ENCODE measurements around the gene MORN5.

Gene MORN5

GRCh38 chr9:122183501-122183900, 23.8 kb downstream of the MORN5 start:
- H3K4me3 Mint-ChIP-seq, result no peak overlapping the region
- peaks cover 9% of the 10 kb centered on the region for H3K27me3 Mint-ChIP-seq
- no peaks in the 10 kb centered on the region for H3K9me3 Mint-ChIP-seq
- no peaks in the 10 kb centered on the region for H3K36me3 Mint-ChIP-seq (ENCODE audit: low read depth)
- ATAC-seq, result no peak
- H3K27ac Mint-ChIP-seq, result no peak overlapping the region
- no peaks in the 10 kb centered on the region for H3K4me1 Mint-ChIP-seq
- no peak for DNase-seq

GRCh38 chr9:122184551-122184950, 24.8 kb downstream of the MORN5 start:
- ATAC-seq (no peak), DNase-seq (no peak)
- no peaks in the 10 kb centered on the region for H3K4me1 Mint-ChIP-seq
- no peak overlapping the region for H3K27ac Mint-ChIP-seq
- no peaks in the 10 kb centered on the region for H3K9me3 Mint-ChIP-seq
- peaks cover 9% of the 10 kb centered on the region for H3K27me3 Mint-ChIP-seq
- no peak overlapping the region for H3K4me3 Mint-ChIP-seq
- H3K36me3 Mint-ChIP-seq (ENCODE audit: low read depth), result no peaks in the 10 kb centered on the region

GRCh38 chr9:122186301-122186700, 26.6 kb downstream of the MORN5 start:
- no peak for DNase-seq
- H3K9me3 Mint-ChIP-seq, result no peaks in the 10 kb centered on the region
- no peak overlapping the region for H3K4me3 Mint-ChIP-seq
- H3K36me3 Mint-ChIP-seq (ENCODE audit: low read depth), result no peaks in the 10 kb centered on the region
- no peak overlapping the region for H3K27ac Mint-ChIP-seq
- ATAC-seq, result no peak
- no peaks in the 10 kb centered on the region for H3K4me1 Mint-ChIP-seq
- H3K27me3 Mint-ChIP-seq, result peaks cover 9% of the 10 kb centered on the region

- Mint-ChIP-seq H3K27me3 (peaks cover 9% of the 10 kb centered on the region), H3K4me1 (no peaks in the 10 kb centered on the region), H3K27ac (no peak overlapping the region), H3K4me3 (no peak overlapping the region), H3K9me3 (no peaks in the 10 kb centered on the region), H3K36me3 (ENCODE audit: low read depth) (no peaks in the 10 kb centered on the region)
- ATAC-seq, result no peak
- no peak for DNase-seq
Observed at GRCh38 chr9:122186777-122187470, 27.2 kb downstream of the MORN5 start.

- no peaks in the 10 kb centered on the region for H3K4me1 Mint-ChIP-seq
Observed at GRCh38 chr9:122188369-122188768, 28.7 kb downstream of the MORN5 start.

GRCh38 chr9:122190597-122191381, 31.1 kb downstream of the MORN5 start:
- DNase-seq, result no peak
- no peaks in the 10 kb centered on the region for H3K4me1 Mint-ChIP-seq
- no peak for ATAC-seq
- no peaks in the 10 kb centered on the region for H3K36me3 Mint-ChIP-seq (ENCODE audit: low read depth)
- no peak overlapping the region for H3K27ac Mint-ChIP-seq
- H3K27me3 Mint-ChIP-seq, result no peaks in the 10 kb centered on the region
- no peak overlapping the region for H3K4me3 Mint-ChIP-seq
- no peaks in the 10 kb centered on the region for H3K9me3 Mint-ChIP-seq

More at GRCh38 chr9:122188369-122188768, 28.7 kb downstream of the MORN5 start:
- Mint-ChIP-seq H3K4me3 (no peak overlapping the region), H3K27me3 (peaks cover under 1% of the 10 kb centered on the region), H3K9me3 (no peaks in the 10 kb centered on the region), H3K27ac (no peak overlapping the region), H3K36me3 (ENCODE audit: low read depth) (no peaks in the 10 kb centered on the region)
- ATAC-seq (no peak), DNase-seq (no peak)

GRCh38 chr9:122191584-122191983, 31.9 kb downstream of the MORN5 start:
- no peaks in the 10 kb centered on the region for H3K36me3 Mint-ChIP-seq (ENCODE audit: low read depth)
- H3K27ac Mint-ChIP-seq, result no peak overlapping the region
- H3K4me1 Mint-ChIP-seq, result no peaks in the 10 kb centered on the region
- no peaks in the 10 kb centered on the region for H3K27me3 Mint-ChIP-seq
- no peak overlapping the region for H3K4me3 Mint-ChIP-seq
- H3K9me3 Mint-ChIP-seq, result no peaks in the 10 kb centered on the region
- DNase-seq (no peak), ATAC-seq (no peak)

- Mint-ChIP-seq H3K4me3 (no peak overlapping the region), H3K27me3 (no peaks in the 10 kb centered on the region), H3K27ac (no peak overlapping the region), H3K9me3 (no peaks in the 10 kb centered on the region), H3K36me3 (ENCODE audit: low read depth) (no peaks in the 10 kb centered on the region), H3K4me1 (no peaks in the 10 kb centered on the region)
- no peak for ATAC-seq
- DNase-seq, result no peak
Observed at GRCh38 chr9:122192261-122192875, 32.7 kb downstream of the MORN5 start.

- no peaks in the 10 kb centered on the region for H3K4me1 Mint-ChIP-seq
- ATAC-seq, result no peak
- H3K36me3 Mint-ChIP-seq (ENCODE audit: low read depth), result no peaks in the 10 kb centered on the region
- H3K27me3 Mint-ChIP-seq, result no peaks in the 10 kb centered on the region
- no peaks in the 10 kb centered on the region for H3K9me3 Mint-ChIP-seq
- no peak overlapping the region for H3K4me3 Mint-ChIP-seq
- no peak overlapping the region for H3K27ac Mint-ChIP-seq
- no peak for DNase-seq
Observed at GRCh38 chr9:122192914-122193525, 33.3 kb downstream of the MORN5 start.

- H3K9me3 Mint-ChIP-seq, result no peaks in the 10 kb centered on the region
- H3K4me1 Mint-ChIP-seq, result no peaks in the 10 kb centered on the region
- DNase-seq, result no peak
- no peak overlapping the region for H3K4me3 Mint-ChIP-seq
- no peaks in the 10 kb centered on the region for H3K36me3 Mint-ChIP-seq (ENCODE audit: low read depth)
- ATAC-seq, result no peak
- H3K27ac Mint-ChIP-seq, result no peak overlapping the region
- H3K27me3 Mint-ChIP-seq, result peaks cover 5% of the 10 kb centered on the region
Observed at GRCh38 chr9:122193651-122194050, 33.9 kb downstream of the MORN5 start.

GRCh38 chr9:122195875-122196274, 36.2 kb downstream of the MORN5 start:
- no peak for ATAC-seq
- no peaks in the 10 kb centered on the region for H3K9me3 Mint-ChIP-seq
- no peak overlapping the region for H3K4me3 Mint-ChIP-seq
- no peak for DNase-seq
- H3K36me3 Mint-ChIP-seq (ENCODE audit: low read depth), result no peaks in the 10 kb centered on the region
- H3K27ac Mint-ChIP-seq, result no peak overlapping the region
- H3K27me3 Mint-ChIP-seq, result peaks cover 5% of the 10 kb centered on the region
- no peaks in the 10 kb centered on the region for H3K4me1 Mint-ChIP-seq

GRCh38 chr9:122197426-122197825, 37.7 kb downstream of the MORN5 start:
- ATAC-seq (no peak), DNase-seq (no peak)
- no peak overlapping the region for H3K4me3 Mint-ChIP-seq
- no peaks in the 10 kb centered on the region for H3K9me3 Mint-ChIP-seq
- H3K36me3 Mint-ChIP-seq (ENCODE audit: low read depth), result no peaks in the 10 kb centered on the region
- no peaks in the 10 kb centered on the region for H3K4me1 Mint-ChIP-seq
- H3K27me3 Mint-ChIP-seq, result peaks cover 5% of the 10 kb centered on the region
- no peak overlapping the region for H3K27ac Mint-ChIP-seq

GRCh38 chr9:122197882-122198281, 38.2 kb downstream of the MORN5 start:
- H3K27me3 Mint-ChIP-seq, result peaks cover 5% of the 10 kb centered on the region
- DNase-seq (no peak), ATAC-seq (no peak)
- H3K27ac Mint-ChIP-seq, result no peak overlapping the region
- H3K9me3 Mint-ChIP-seq, result no peaks in the 10 kb centered on the region
- no peak overlapping the region for H3K4me3 Mint-ChIP-seq
- H3K4me1 Mint-ChIP-seq, result no peaks in the 10 kb centered on the region
- no peaks in the 10 kb centered on the region for H3K36me3 Mint-ChIP-seq (ENCODE audit: low read depth)

GRCh38 chr9:122200960-122201595, 41.4 kb downstream of the MORN5 start:
- H3K36me3 Mint-ChIP-seq (ENCODE audit: low read depth), result no peaks in the 10 kb centered on the region
- ATAC-seq (no peak), DNase-seq (no peak)
- no peak overlapping the region for H3K27ac Mint-ChIP-seq
- no peaks in the 10 kb centered on the region for H3K9me3 Mint-ChIP-seq
- H3K4me3 Mint-ChIP-seq, result no peak overlapping the region
- H3K27me3 Mint-ChIP-seq, result peaks cover 5% of the 10 kb centered on the region
- no peaks in the 10 kb centered on the region for H3K4me1 Mint-ChIP-seq

Measured in activated naive CD8-positive, alpha-beta T cell treated with anti-CD3 and anti-CD28 coated beads, Interleukin-2, amount 50 U/mL, for 24 hours (primary cell).